Activated T-cell treated with anti-CD3 and anti-CD28 coated beads for 24 hours (primary cell): ENCODE data around the gene RAB36.

Experiments
- DNase-seq: peaks from one replicate; pipeline ENCODE4 v3.0.0-alpha.2; 2020; ENCODE audit warnings: low read depth

Gene RAB36

DNA sequence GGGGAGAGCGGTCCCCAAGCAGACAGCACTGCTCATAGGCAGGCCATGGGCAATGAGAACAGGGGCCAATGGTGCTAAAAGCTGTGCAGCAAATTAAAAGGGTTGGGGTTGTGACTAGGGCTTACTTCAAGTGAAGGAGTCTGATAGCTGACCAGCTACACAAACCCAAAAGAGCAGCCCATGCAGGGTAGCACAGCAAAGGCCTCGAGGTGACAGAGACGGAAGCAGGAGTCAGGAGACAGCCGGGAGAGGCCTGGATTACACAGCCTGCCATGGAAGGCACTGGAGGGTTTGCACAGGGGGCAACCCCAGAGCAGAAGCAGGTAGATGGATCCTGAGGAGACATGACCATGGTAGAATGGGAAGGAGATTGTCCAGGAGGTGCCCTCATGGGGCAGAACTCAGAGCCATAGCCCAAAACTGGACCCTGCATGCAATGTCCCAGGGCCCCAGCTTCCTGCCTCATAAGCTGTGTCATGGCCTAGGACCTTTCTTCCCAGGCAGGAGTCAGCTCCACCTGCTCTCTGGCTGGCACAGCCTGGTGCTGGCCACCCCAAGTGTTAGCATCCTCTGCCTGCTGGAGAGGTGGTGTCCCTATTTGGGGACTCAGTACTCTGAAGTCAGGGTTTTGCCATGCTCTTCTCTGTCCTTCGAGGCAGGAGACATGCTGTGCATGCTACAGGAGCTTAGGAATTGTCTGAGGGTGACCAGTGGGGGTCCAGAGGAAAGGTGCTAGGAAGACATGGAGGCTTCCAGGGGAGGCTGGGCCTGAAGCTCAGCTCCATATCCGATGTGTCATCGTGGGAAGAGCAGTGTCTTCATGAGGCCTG lies 36.8 kb upstream of the RAB36 start:
- no peak for DNase-seq

DNA sequence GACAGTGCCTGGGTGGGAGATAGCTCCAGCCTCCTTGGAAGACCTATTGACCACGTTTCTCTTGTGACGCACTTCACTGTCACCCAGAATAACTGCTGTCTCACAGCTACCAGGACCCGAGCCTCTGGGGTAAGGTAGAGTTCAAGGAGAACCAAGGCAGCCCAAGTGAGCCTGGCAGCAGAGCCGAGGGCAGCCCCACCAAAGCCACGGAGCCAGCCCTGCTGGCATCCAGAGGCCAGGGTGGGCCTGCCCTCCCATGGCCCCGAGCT lies 36.3 kb upstream of the RAB36 start:
- DNase-seq: no peak

DNA sequence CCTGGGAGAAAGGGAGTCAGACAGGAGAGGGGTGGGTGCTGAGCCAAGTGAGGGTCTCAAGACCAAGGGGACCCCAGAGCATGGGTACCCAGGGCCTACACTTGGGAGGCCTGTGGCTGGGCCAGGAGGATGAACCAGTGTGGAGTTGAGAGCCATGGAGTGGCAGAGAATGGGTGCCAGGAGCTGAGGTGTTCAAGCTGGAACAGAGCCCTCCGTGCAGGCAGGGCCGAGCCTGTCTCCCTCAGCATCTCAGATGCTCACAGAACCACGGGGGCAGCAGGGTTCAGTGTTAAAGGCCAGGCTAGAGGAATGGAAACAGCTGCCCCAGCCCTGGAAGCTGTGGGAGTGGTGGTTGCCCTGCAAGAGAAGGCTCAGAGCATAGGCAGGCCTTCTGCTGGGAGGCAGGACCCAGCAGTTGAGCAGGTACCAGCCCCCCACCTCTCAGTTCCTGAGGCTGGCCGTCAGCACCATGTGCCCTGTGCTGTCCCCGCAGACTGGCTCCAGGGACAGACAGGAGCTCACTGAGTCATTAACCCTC lies 35.8 kb upstream of the RAB36 start:
- DNase-seq: no peak

- no peak for DNase-seq
Observed at GRCh38 chr22:23110190-23110921, 34.9 kb upstream of the RAB36 start.

DNA sequence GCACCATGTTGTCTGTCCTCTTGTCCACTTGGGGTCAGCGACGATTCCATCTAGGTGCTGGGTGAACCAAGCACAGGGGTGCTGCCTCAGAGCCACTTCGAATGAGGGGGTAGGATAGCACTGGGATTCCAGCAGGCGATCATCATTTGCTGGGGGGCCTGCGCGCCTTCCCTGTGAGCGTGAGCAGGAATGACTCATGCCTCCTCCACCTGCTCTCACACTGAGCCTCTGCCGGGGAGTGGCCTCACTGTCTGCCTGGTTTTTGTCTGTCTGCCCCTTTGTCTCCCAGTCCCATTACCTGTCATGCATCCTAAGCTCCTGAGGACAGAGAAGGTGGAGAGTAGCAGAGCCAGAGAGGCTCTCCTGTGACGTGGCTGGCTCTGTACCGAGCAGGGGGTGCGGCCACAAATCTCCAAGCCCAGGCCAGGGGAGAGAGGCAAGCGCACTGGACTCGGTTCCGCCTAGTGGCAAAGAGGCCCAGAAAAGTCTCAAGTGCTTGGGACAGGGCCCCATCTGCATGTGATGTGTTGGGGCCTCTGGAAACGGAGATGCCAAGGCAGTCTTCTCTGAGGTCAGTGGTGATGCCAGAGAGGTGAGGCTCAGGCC lies 34.3 kb upstream of the RAB36 start:
- no peak for DNase-seq

DNA sequence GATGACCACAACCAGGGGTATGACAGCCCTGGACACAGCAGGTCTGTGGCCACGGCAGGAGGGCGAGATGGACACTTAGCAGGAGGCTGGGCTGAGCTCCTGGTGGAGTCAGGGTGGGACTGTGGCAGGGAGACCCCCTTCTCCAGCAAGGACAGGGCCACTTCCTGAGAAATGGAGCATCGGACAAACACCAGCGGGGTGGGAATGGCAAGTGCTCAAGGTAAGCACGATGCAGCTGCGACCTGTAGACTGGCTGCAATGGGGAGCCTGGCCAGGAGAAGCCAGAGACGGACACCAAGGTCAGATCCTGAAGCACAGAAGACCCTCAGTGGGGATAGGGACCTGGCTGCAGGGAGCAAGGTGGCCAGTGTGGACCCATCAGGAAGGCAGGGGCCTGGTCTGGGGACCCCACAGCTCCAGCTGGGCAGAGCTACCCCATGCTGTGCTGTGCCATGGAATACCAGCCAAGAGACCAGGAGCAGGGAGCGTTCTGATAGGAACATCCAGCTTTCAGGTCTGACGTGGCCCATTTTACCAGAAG lies 32.7 kb upstream of the RAB36 start:
- no peak for DNase-seq

DNA sequence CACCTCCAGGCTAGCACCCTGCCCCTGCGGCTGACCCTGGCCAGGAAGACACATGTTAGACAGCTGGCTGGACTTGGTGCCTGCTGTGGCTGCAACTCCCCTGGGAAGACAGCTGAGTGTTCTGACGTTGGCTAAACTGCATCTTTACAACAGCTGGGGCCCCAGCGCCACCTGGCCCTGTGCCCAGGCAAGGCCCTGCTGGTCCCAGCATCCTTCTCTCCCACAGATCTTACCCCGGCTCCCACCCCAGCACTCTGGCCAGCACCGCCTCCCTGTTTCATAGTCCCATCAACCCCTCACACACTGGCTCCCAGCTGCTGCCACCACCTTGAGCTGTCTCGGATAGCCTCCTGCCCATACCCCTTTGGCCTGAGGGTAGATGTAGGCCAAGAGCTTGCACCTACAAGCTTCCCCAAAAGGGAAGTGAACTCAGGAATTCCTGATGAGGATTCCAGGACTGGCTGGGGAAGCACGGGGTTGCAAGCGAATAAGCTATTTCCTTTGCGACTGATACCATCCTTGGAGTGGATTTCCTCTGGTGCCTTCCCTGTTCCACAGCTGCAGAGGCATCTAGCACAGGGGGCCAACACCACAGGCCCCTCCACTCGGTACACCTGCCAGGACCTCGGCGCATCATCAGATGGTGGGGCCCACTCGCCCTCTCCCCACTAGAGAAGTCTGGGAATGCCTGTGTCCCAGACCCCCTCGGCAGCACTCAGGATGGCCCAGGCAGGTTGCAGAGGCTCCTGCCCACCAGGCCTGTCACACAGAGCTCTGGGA lies 32.0 kb upstream of the RAB36 start:
- DNase-seq: no peak

DNA sequence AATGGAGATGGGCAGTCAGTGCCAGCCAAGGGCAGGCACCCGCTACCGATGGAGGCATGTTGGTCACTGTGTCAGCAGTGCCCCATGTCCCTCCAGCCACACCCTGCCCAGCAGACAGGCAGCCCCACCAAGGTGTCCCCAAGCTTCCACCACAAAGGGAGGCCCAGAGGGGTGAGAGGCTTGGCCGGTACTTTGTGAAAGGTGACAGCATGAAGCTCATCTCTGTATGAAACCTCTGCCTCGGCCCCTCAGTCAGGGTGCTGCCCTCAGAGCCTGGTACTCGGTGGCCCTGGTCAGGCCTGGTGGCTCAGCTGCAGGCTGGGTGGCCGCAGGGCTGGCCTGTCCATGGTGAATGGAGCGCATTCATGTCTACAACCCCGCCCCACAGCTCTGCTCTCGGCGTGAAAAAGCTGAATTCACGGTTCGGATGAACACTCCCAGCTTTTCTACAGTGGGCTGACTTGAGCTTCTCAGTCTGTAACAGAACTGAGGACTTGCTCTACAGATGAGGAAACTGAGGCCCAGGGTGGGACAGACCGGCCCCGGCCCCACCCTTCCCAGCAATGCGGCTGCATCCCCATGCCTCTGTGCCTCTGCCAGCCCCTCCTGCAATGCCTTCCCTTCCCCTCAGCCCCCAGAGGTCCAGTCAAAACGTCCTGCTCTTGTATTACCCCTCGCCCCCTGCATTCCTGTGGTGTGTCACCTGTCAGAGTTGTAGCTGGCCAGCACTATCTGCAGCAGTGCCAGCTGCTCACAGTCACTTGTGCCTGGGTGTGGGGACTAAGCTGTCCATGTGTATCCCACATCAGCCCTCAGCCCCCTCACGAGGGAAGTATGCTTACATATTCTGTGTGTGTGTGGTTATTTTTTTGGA lies 31.2 kb upstream of the RAB36 start:
- DNase-seq: no peak

DNA sequence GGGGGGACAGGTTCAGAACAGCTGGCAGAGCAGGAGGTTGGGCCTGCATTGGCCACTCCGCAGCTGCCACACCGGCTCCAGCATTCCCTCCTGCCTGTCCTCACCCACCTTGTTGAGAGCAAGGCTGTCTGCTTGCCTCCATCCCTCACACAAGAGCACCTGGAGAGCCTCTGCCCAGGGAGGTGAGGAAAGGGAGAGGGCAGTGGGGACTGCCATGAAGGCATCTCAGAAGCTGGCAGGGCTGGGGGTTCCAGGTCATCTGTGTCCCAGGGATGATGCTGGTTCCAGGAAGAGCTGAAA lies 30.6 kb upstream of the RAB36 start:
- no peak for DNase-seq

GRCh38 chr22:23115369-23115768 lies 29.9 kb upstream of the RAB36 start:
- DNase-seq: no peak

- DNase-seq: no peak
Observed at GRCh38 chr22:23115825-23116494, 29.3 kb upstream of the RAB36 start.

DNA sequence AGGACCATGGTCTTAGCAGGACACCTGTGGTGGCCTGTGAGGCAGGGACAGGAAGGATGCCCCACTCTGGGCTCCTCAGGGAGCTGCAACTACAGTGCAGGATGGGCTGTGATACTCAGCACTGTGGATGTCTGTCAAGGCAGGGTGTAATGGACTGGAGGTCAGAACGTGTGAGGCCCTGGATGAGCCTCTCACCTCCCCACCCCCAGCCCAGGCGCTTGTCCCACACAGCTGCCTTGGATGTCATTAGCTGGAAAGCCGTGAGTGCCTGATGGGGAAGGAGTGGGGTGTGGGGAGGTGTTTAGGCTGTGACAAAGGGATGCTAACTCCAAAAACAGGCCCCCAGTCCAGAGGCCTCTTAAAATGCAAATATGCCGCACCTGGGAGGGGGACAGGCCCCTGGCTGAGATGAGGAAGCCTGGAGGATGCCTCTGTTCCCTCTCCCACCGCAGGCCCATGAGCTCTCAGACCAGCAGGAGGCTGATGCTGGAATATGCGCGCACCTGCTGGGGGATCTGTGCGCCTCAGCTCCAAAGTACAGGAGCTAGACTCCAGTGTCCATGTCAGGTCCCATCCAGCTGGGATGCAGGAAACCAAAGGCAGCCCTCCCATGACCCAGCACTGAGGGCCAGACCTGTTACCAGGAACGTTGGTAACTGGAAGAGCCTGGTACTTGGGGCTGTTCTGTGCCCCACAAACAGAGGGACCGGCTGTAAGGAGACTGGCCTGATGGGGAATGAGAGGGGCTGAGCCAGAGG lies 28.6 kb upstream of the RAB36 start:
- no peak for DNase-seq

- DNase-seq: no peak
Observed at GRCh38 chr22:23117275-23117674, 28.0 kb upstream of the RAB36 start.

DNA sequence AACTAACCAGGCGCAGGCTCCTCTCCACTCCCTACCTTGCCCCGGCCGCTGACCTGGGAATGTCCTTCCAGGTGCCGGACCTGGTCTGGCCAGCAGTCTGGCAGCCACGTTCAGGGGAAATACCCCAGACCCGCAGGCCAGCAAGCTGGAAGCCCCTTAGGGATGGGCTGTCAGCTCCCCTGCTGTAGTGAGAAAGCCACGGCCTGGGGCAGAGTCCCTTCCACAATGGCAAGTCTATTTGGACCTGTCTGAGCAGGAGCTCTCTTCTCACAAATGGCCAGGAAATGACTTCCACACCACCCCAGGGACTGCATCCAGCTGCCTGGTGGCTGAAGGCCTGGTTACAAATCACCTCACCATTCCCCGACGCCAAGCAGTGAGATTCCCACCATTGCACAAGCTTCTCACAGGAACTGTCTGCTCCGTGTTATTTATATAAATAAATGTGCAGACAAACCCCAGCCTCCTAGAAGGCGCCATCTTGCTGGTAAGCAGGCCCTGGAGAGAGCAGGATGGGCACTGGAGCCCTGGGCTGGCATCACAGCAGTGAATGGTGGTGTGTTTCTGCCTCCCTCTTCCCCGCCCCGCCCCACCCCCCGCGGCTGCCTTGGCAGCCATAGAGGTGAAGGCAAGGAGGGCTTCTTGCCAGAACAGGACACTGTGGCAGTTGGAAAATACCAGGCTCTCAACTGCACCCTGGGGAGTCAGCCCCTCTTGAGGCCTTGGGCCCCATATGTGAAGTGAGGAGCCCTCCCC lies 27.2 kb upstream of the RAB36 start:
- DNase-seq: no peak

- DNase-seq: no peak
Observed at GRCh38 chr22:23118647-23119493, 26.4 kb upstream of the RAB36 start.

- DNase-seq: peak; percentile 39
Observed at GRCh38 chr22:23119494-23120414, 25.5 kb upstream of the RAB36 start.

DNA sequence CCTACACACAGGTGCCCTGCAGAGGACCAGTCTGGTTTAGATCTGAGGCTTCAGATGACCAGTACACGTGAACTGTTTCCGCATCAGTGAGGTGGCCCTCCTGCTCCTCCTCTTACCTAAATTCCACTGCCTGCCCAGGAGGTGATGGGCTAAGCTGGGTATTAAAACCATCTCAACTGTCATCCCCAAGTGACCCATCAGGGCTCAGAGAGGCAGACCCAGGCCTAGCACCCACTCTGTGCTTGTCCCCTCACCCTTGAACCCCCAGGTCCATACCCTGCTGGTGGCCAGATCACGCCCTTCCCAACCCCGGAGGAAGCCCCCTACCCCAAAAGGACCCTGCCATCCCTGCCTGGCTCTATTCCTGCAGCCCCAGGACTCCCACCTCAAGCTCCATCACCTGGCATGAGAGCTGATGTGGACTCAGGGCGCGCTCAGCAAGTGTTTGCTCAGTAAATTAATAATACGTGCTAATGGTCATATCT lies 24.8 kb upstream of the RAB36 start:
- no peak for DNase-seq
